ENCODE data around the gene SLC39A10.

SLC39A10 gene

DNA sequence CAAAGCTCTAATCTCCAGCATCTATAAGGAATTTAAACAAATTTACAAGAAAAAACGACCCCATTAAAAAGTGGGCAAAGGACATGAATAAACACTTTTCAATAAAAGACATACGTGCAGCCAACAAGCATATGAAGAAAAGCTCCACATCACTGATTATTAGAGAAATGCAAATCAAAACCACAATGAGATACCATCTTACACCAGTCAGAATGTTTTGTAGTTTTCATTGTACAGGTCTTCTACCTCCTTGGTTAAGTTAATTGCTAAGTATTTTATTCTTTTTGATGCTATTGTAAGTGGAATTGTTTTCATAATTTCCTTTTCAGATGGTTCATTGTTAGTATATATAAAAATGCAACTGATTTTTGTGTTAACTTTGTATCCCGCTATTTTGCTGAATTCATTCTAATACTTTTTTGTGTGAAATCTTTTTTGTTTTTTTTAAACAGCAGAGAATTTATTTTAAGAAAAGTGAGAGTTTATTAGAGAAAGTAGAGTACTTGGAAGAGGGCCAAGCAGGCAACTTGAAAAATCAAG lies 40.7 kb downstream of the SLC39A10 start:
- peaks cover 66% of the 10 kb centered on the region for H3K36me3 Mint-ChIP-seq
- peaks cover 36% of the 10 kb centered on the region for H3K4me1 Mint-ChIP-seq
- no peaks in the 10 kb centered on the region for H3K27me3 Mint-ChIP-seq
- H3K27ac Mint-ChIP-seq: no peak overlapping the region
- DNase-seq (ENCODE audit: low spot score in 2 of 2) (no peak), ATAC-seq (ENCODE audit: low read depth) (no peak)
- H3K4me3 Mint-ChIP-seq: no peak overlapping the region
- H3K9me3 Mint-ChIP-seq: peaks cover 28% of the 10 kb centered on the region

DNA sequence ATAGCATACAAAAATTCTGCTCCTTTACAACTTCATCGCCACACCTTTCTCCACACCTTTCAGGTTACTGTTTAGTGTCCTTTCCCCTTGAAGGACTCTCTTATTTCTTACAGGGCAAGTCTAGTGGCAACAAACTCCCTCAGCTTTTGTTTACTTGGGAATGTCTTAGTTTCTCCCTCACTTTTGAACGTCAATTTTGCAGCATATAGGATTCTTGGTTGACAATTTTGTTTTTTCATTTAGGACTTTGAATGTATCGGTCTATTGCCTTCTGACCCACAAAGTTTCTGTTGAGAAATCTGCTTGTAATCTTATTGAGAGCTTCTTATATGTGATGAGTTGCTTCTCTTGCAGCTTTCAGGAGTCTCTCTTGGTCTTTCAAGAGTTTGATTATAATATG lies 43.5 kb downstream of the SLC39A10 start:
- ATAC-seq (ENCODE audit: low read depth): no peak
- Mint-ChIP-seq H3K9me3 (peaks cover 18% of the 10 kb centered on the region), H3K27me3 (no peaks in the 10 kb centered on the region), H3K27ac (no peak overlapping the region), H3K4me1 (peaks cover 19% of the 10 kb centered on the region), H3K4me3 (no peak overlapping the region), H3K36me3 (peaks cover 46% of the 10 kb centered on the region)
- DNase-seq (ENCODE audit: low spot score in 2 of 2): no peak

DNA sequence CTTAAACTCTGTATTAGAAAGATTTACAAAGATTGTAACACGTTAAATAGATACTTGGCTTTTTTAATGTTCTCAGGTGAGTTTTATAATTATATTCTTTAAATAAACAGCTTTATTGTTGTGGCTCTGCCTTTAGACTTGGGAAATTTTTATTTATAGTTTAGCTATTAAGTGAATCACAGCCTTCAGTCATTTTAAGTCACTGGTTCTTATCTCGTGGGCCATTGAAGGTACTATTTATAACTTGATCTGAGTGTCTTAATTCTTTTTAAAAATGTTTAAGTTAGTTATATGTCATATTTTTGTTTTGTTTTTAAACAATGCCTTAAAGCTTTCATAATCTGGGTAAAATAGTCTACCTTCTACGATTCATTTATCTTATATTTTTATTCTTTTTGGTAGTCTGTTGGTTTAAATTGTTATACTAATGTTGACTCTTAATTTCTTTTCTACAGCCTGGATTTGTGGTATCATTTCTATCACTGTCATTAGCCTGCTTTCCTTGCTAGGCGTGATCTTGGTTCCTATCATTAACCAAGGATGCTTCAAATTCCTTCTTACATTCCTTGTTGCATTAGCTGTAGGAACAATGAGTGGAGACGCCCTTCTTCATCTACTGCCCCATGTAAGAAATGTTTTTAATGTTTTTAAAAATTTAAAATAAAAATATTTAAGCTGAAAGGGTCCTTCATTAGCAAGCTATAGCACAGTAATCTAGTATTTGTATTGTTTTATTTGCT lies 49.3 kb downstream of the SLC39A10 start:
- H3K4me1 Mint-ChIP-seq: no peaks in the 10 kb centered on the region
- H3K27me3 Mint-ChIP-seq: no peaks in the 10 kb centered on the region
- ATAC-seq (ENCODE audit: low read depth): no peak
- peaks cover 27% of the 10 kb centered on the region for H3K36me3 Mint-ChIP-seq
- H3K27ac Mint-ChIP-seq: no peak overlapping the region
- no peaks in the 10 kb centered on the region for H3K9me3 Mint-ChIP-seq
- H3K4me3 Mint-ChIP-seq: no peak overlapping the region
- DNase-seq (ENCODE audit: low spot score in 2 of 2): no peak

DNA sequence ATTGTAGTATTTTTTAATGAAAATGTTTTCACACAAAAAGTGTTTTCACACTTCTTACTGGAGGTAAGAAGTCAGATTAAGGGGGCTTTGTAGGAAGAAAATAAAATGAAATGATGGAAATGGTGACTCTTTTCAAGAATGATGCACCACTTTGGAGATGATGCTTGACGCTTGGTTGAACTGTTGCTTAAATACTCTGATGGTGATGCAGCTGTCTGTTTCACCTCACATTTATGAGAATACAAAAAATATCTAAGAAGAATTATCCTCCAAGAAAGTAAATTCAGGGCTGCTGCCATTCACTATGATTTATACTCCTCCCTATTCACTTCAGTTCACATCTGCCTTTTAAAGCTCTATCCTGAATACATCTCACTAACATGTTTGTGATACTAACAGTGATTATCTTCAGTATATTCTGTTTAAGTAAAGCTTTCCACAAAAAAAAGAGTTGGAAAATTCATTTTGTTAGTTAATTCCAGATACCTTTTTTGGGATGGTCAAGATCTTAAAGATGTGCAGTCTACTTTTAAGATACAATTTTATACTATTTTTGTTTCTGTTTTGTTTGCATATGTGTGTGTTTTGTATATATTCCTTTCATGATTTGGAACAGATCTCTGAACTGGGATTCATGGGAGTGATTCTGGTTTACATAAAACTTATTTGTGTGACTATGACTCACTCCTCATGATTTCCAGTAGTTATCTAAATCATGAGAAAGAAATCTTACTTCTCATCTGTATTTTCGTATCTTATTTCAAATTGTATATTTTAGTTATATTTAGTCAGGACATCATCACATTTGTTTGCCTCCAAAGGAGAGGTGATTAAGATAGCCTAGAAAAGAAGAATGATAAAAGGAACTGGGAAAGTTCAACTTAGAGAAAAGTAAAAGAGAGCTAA lies 53.1 kb downstream of the SLC39A10 start:
- no peak for DNase-seq (ENCODE audit: low spot score in 2 of 2)
- no peaks in the 10 kb centered on the region for H3K9me3 Mint-ChIP-seq
- no peak for ATAC-seq (ENCODE audit: low read depth)
- H3K4me3 Mint-ChIP-seq: no peak overlapping the region
- peaks cover 26% of the 10 kb centered on the region for H3K36me3 Mint-ChIP-seq
- no peak overlapping the region for H3K27ac Mint-ChIP-seq
- H3K4me1 Mint-ChIP-seq: peaks cover 10% of the 10 kb centered on the region
- no peaks in the 10 kb centered on the region for H3K27me3 Mint-ChIP-seq

DNA sequence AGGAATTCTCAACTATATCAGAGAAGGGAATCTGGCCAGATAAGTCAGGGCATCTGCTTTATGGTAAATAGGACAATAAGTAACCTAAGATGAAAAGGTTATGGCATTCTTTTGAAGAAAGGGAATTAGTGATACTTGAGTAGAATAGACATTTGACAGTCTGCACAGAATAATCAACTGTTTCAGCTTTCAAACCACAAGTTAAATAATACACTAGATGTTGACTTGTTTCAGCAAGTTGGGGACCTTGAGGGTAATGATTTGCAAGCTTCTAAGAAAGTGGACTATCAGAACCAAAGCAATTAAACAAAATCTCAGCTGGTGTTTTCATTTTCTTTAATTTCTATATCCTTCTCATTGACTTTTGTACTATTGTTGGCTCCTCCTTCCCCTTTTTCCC lies 54.5 kb downstream of the SLC39A10 start:
- Mint-ChIP-seq H3K27me3 (no peaks in the 10 kb centered on the region), H3K4me3 (no peak overlapping the region), H3K36me3 (peaks cover 29% of the 10 kb centered on the region), H3K27ac (no peak overlapping the region), H3K9me3 (no peaks in the 10 kb centered on the region), H3K4me1 (peaks cover 10% of the 10 kb centered on the region)
- no peak for ATAC-seq (ENCODE audit: low read depth)
- no peak for DNase-seq (ENCODE audit: low spot score in 2 of 2)

DNA sequence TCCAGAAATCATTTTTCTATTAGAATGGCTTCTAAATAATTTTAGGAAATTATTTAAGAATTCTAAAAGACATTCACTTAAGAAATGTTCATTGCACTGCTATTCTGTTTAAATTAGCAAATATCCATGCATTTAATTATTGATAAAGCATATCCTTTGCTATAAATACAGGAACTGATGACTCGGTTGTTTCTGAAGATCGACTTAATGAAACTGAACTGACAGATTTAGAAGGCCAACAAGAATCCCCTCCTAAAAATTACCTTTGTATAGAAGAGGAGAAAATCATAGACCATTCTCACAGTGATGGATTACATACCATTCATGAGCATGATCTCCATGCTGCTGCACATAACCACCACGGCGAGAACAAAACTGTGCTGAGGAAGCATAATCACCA lies 59.4 kb downstream of the SLC39A10 start:
- H3K9me3 Mint-ChIP-seq: no peaks in the 10 kb centered on the region
- ATAC-seq (ENCODE audit: low read depth): no peak
- peaks cover 15% of the 10 kb centered on the region for H3K4me1 Mint-ChIP-seq
- peaks cover 37% of the 10 kb centered on the region for H3K36me3 Mint-ChIP-seq
- H3K27ac Mint-ChIP-seq: no peak overlapping the region
- no peak overlapping the region for H3K4me3 Mint-ChIP-seq
- no peak for DNase-seq (ENCODE audit: low spot score in 2 of 2)
- no peaks in the 10 kb centered on the region for H3K27me3 Mint-ChIP-seq

DNA sequence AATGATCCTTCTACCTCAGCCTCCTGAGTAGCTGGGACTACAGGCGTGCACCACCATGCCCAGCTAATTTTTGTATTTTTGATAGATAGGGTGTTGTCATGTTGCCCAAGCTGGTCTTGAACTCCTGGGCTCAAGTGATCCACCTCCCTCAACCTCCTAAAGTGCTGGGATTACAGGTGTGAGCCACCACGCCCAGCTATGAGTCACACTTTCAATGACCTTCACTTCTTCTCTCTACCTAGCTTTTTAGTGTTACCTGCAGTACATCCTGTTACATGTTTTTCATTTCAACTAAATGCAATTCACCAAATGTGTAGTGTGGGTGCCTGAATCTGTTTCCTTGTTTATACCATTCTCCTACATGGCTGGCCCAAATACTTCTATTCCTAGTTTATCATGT lies 64.0 kb downstream of the SLC39A10 start:
- ATAC-seq (ENCODE audit: low read depth): no peak
- Mint-ChIP-seq H3K9me3 (no peaks in the 10 kb centered on the region), H3K27ac (no peak overlapping the region), H3K27me3 (no peaks in the 10 kb centered on the region), H3K36me3 (peaks cover 35% of the 10 kb centered on the region), H3K4me1 (peaks cover 5% of the 10 kb centered on the region), H3K4me3 (no peak overlapping the region)
- DNase-seq (ENCODE audit: low spot score in 2 of 2): no peak

DNA sequence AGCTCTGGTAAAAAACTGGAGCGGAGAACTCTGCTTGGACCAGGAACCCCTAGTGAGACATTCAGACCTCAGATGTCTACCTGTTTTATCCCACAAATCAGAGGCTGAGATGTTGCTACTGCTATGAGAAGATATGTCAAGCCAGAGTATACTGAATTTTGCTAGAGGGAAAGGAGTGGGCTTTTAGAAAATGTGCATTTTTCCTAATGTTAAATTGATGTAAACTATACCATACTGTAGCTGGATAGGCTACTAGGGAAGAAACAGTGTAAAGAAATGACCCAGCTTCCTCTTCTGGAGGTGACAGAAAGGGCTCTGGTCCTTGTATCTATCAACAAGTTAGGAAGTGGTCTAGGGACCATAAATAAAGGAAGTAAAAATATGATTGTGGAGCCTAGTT lies 65.0 kb downstream of the SLC39A10 start:
- no peak for DNase-seq (ENCODE audit: low spot score in 2 of 2)
- Mint-ChIP-seq H3K4me1 (peaks cover 5% of the 10 kb centered on the region), H3K9me3 (no peaks in the 10 kb centered on the region), H3K27me3 (no peaks in the 10 kb centered on the region), H3K36me3 (peaks cover 30% of the 10 kb centered on the region), H3K27ac (no peak overlapping the region), H3K4me3 (no peak overlapping the region)
- ATAC-seq (ENCODE audit: low read depth): no peak

DNA sequence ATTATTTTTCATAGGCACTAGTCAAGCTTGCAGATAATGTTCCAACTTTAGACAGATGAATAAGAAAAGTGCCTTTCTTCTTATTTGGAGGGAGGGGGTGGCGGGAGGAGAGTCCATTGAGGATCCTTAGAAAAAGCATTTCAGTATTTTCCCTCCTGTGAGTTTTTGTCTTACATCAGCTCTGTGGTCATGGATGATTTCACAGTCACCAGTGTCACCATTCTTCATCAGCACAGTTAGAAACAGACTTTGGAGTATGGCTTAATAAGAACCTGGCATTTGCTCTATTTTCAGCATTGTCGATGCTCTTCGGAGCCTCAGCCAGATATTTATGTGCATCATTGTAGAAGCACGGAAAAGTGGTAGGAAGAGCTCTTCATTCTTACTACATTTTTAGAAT lies 70.1 kb downstream of the SLC39A10 start:
- Mint-ChIP-seq H3K27me3 (no peaks in the 10 kb centered on the region), H3K9me3 (no peaks in the 10 kb centered on the region), H3K27ac (no peak overlapping the region), H3K36me3 (peaks cover 35% of the 10 kb centered on the region), H3K4me1 (no peaks in the 10 kb centered on the region), H3K4me3 (no peak overlapping the region)
- DNase-seq (ENCODE audit: low spot score in 2 of 2) (no peak), ATAC-seq (ENCODE audit: low read depth) (no peak)

DNA sequence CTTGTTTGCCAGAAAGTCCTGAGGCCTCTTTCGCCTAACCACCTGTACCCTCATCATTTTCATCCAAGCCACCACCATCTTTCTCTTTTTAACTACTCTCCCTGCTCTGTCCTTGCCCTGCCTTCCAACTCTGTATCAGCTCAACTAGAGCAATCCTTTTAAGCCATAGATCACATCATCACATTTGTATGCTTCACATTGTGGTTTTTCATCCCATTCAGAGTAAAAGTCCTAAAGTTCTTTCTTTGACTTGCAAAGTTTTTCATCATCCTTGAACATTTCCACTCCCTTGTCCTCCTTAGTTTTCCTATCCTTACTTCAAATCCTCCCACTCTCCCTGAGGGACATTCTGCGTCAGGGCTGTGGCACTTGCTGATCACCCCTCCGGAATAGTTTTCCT lies 73.9 kb downstream of the SLC39A10 start:
- no peak for ATAC-seq (ENCODE audit: low read depth)
- no peak overlapping the region for H3K27ac Mint-ChIP-seq
- no peaks in the 10 kb centered on the region for H3K4me1 Mint-ChIP-seq
- H3K36me3 Mint-ChIP-seq: peaks cover 48% of the 10 kb centered on the region
- H3K27me3 Mint-ChIP-seq: no peaks in the 10 kb centered on the region
- no peak overlapping the region for H3K4me3 Mint-ChIP-seq
- no peak for DNase-seq (ENCODE audit: low spot score in 2 of 2)
- H3K9me3 Mint-ChIP-seq: no peaks in the 10 kb centered on the region

DNA sequence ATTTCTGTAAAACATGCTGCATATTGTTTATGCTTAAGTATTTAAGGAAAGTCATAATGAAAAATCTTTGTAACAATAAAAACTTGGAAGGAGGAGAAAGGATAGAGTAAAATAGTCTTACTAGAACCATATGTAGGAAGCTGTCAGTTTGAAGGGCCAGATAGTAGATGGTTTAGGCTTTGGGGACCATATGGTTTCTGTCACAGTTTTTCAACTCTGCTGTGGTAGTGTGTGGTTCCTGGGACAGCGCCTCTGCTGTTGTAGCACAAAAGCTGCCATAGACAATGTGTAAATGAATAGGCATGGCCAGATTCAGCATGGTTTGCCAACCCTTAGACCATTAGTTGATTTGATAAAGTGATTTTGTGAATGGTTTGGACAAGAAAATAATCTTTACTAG lies 75.5 kb downstream of the SLC39A10 start:
- no peaks in the 10 kb centered on the region for H3K27me3 Mint-ChIP-seq
- no peaks in the 10 kb centered on the region for H3K4me1 Mint-ChIP-seq
- no peak for ATAC-seq (ENCODE audit: low read depth)
- peak overlapping the region; percentile 16 for H3K27ac Mint-ChIP-seq
- no peak overlapping the region for H3K4me3 Mint-ChIP-seq
- no peaks in the 10 kb centered on the region for H3K9me3 Mint-ChIP-seq
- no peak for DNase-seq (ENCODE audit: low spot score in 2 of 2)
- H3K36me3 Mint-ChIP-seq: peaks cover 51% of the 10 kb centered on the region

DNA sequence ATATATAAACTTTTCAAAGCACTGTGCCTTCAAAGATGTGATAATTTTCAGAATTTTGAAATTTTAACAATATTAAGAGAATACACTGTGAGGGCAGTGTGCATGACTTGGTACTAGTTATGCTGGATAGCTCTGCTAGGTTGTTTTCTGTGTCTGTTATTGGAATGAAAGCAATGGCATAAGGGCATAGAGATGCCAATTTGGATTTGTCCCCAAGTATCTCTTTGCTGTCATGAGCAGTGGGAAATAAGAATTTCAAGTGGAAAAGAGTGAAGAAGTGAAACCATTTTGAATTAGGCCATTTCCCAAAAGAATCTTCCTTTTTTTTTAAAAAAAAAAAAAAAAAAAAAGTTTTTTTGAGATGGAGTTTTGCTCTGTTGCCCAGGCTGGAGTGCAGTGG lies 76.8 kb downstream of the SLC39A10 start:
- Mint-ChIP-seq H3K4me1 (no peaks in the 10 kb centered on the region), H3K9me3 (no peaks in the 10 kb centered on the region), H3K27me3 (no peaks in the 10 kb centered on the region), H3K4me3 (no peak overlapping the region), H3K36me3 (peaks cover 51% of the 10 kb centered on the region), H3K27ac (no peak overlapping the region)
- ATAC-seq (ENCODE audit: low read depth) (no peak), DNase-seq (ENCODE audit: low spot score in 2 of 2) (no peak)

DNA sequence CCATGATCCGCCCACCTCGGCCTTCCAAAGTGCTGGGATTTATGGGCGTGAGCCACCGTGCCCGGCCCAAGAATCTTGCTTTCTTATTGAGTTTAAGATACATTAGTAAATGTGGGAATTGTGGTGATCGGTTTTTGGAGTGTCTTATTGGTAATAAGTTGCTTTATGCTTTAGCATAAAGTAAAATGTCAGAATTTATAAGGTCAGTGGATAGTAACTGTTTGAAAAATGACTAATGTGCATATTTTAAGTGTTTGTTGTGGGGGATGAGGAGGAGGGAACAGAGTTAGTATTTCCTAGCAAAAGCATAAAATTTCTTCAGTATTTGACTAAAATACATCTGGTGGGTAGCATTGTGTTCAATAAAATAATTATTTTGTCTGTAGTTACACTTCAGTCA lies 77.4 kb downstream of the SLC39A10 start:
- peaks cover 50% of the 10 kb centered on the region for H3K36me3 Mint-ChIP-seq
- no peaks in the 10 kb centered on the region for H3K27me3 Mint-ChIP-seq

DNA sequence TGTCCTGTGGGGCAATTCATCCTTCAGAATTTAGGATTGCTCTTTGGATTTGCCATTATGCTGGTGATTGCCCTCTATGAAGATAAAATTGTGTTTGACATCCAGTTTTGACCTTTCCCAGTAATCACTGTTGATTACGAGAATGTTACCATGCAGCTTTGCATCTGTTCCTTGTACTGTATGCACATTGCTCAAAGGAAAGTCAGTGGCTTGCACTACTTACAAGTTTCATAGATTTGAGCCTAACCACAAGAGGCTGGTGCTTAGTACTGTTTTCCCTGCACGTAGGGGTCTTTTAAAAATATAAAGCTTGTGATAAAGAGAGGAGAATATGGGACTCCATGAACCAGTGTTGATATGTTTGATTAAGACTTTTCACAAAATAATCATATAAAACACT lies 77.9 kb downstream of the SLC39A10 start:
- Mint-ChIP-seq H3K9me3 (no peaks in the 10 kb centered on the region), H3K4me3 (no peak overlapping the region), H3K27ac (no peak overlapping the region), H3K27me3 (no peaks in the 10 kb centered on the region), H3K4me1 (no peaks in the 10 kb centered on the region), H3K36me3 (peaks cover 46% of the 10 kb centered on the region)
- ATAC-seq (ENCODE audit: low read depth) (no peak), DNase-seq (ENCODE audit: low spot score in 2 of 2) (no peak)

More for the DNA sequence above, 77.4 kb downstream of the SLC39A10 start:
- no peak for DNase-seq (ENCODE audit: low spot score in 2 of 2)
- Mint-ChIP-seq H3K9me3 (no peaks in the 10 kb centered on the region), H3K27ac (no peak overlapping the region), H3K4me1 (no peaks in the 10 kb centered on the region), H3K4me3 (no peak overlapping the region)
- no peak for ATAC-seq (ENCODE audit: low read depth)
